Suppressor macrophage (primary cell): ENCODE data around the gene HSF2BP.
"Not testable (repeated sequence)": the region's sequence is repeated elsewhere in the genome, so short reads cannot be mapped to it uniquely, and the experiment has no call there.

Source experiments
- DNase-seq, 4 experiments: peaks; one replicate each; pipeline ENCODE4 v3.0.0-alpha.2; 2020 to 2022
- total RNA-seq, 17 experiments: gene quantifications; one replicate each; lab custom pipeline; 2026; ENCODE audit warnings: mixed read lengths in 6 of 17, inconsistent platforms in 3 of 17; lab: John Stamatoyannopoulos, UW

HSF2BP gene
- 0 to 1.8 (median 0.13) reads per million in 17 experiments for total RNA-seq

- peak; percentile 88 to 96 (median 94) for DNase-seq
Observed at GRCh38 chr21:43659136-43660000, at the start of gene HSF2BP, which contains the start of gene RRP1B. TSS of gene HSF2BP (minus strand) at chr21:43659488. CDS start at chr21:43658096, 1,392 bp downstream. TSS of gene RRP1B (plus strand) at chr21:43659560. CDS start at chr21:43659665, 105 bp downstream.

GRCh38 chr21:43708745-43709381 is 49.6 kb upstream of the HSF2BP start:
- no peak for DNase-seq

- no peak for DNase-seq
Observed at GRCh38 chr21:43707462-43707861, 48.2 kb upstream of the HSF2BP start.

GRCh38 chr21:43703035-43703880 is 44.0 kb upstream of the HSF2BP start:
- DNase-seq = peak; percentile 46 to 68 (median 58)

GRCh38 chr21:43702785-43703034 is 43.4 kb upstream of the HSF2BP start:
- no peak for DNase-seq

GRCh38 chr21:43701936-43702784 is 42.9 kb upstream of the HSF2BP start:
- no peak for DNase-seq

GRCh38 chr21:43699933-43700599 is 40.8 kb upstream of the HSF2BP start:
- no peak for DNase-seq

GRCh38 chr21:43699492-43699777 is 40.1 kb upstream of the HSF2BP start:
- not testable (repeated sequence) for DNase-seq

- DNase-seq = no peak
Observed at GRCh38 chr21:43697758-43698643, 38.7 kb upstream of the HSF2BP start.

- DNase-seq = no peak
Observed at GRCh38 chr21:43696214-43696613, 36.9 kb upstream of the HSF2BP start.

- no peak for DNase-seq
Observed at GRCh38 chr21:43694437-43695079, 35.3 kb upstream of the HSF2BP start.

GRCh38 chr21:43693981-43694380 is 34.7 kb upstream of the HSF2BP start:
- DNase-seq = no peak

- DNase-seq = no peak
Observed at GRCh38 chr21:43692949-43693348, 33.7 kb upstream of the HSF2BP start.

GRCh38 chr21:43691801-43692200 is 32.5 kb upstream of the HSF2BP start:
- no peak for DNase-seq

GRCh38 chr21:43691086-43691795 is 32.0 kb upstream of the HSF2BP start:
- peak; percentile 37 to 67 (median 56) for DNase-seq

GRCh38 chr21:43690346-43690745 is 31.1 kb upstream of the HSF2BP start:
- DNase-seq = no peak

GRCh38 chr21:43689556-43690337 is 30.5 kb upstream of the HSF2BP start:
- no peak for DNase-seq

- DNase-seq = no peak
Observed at GRCh38 chr21:43688906-43689305, 29.6 kb upstream of the HSF2BP start.
